Fibroblast of villous mesenchyme (primary cell): Measurements from ENCODE around the gene S1PR4. TPM values are rescaled to one million over a fixed set of nuclear protein-coding genes. Genes with fewer than 3 reads are reported as not detected.
"Not testable (repeated sequence)": the region's sequence is repeated elsewhere in the genome, so short reads cannot be mapped to it uniquely, and the experiment has no call there.

Source experiments
- DNase-seq: peaks from one replicate; pipeline ENCODE4 v3.0.0-alpha.2; 2010; ENCODE audit warnings: low read depth
- H3K4me3 ChIP-seq: 2 replicates; pipeline ENCODE4 v1.5.1; 2011; ENCODE audit warnings: low read depth, mild to moderate bottlenecking, low read length
- CTCF ChIP-seq: IDR thresholded peaks from 2 replicates; pipeline ENCODE4 v1.5.1; 2012; ENCODE audit warnings: low read depth, mild to moderate bottlenecking, low read length; ENCODE audit not compliant: insufficient read depth
- total RNA-seq: library from RNA; depleted of rRNA; stranded (reverse); fragments of >200 nt; gene quantifications from 2 replicates; pipeline ENCODE4 v1.2.3, GENCODE V29; 2012

S1PR4 gene
- total RNA-seq, 1 donor: not detected

- TF ChIP-seq CTCF: no peak
- no peak overlapping the region for H3K4me3 ChIP-seq
- no peak for DNase-seq
Measured at GRCh38 chr19:3190921-3191805, 12.6 kb downstream of the S1PR4 start.

- not testable (repeated sequence) for H3K4me3 ChIP-seq, DNase-seq
Measured at GRCh38 chr19:3191806-3192104, 13.2 kb downstream of the S1PR4 start.

GRCh38 chr19:3192228-3192635 lies 13.7 kb downstream of the S1PR4 start:
- no peak for TF ChIP-seq CTCF
- no peak for DNase-seq

GRCh38 chr19:3192684-3193083 lies 14.1 kb downstream of the S1PR4 start:
- no peak for TF ChIP-seq CTCF
- H3K4me3 ChIP-seq: no peak overlapping the region
- DNase-seq: no peak

More at GRCh38 chr19:3192228-3192635, 13.7 kb downstream of the S1PR4 start:
- H3K4me3 ChIP-seq: no peak overlapping the region

- no peak overlapping the region for H3K4me3 ChIP-seq
- TF ChIP-seq CTCF: no peak
- DNase-seq: no peak
Measured at GRCh38 chr19:3193256-3194105, 14.9 kb downstream of the S1PR4 start.

GRCh38 chr19:3194106-3195087 lies 15.8 kb downstream of the S1PR4 start:
- H3K4me3 ChIP-seq: no peak overlapping the region
- no peak for TF ChIP-seq CTCF
- no peak for DNase-seq
